ENCODE results near the gene IQCH.

The IQCH gene

GRCh38 chr15:67421105-67421504, 166.5 kb downstream of the IQCH start:
- TF ChIP-seq CTCF (IDR thresholded peaks at IDR 0.05), result no peak

- no peak for TF ChIP-seq CTCF (IDR thresholded peaks at IDR 0.05)
Measured at GRCh38 chr15:67422296-67422695, 167.7 kb downstream of the IQCH start.

GRCh38 chr15:67433495-67434099, 179.0 kb downstream of the IQCH start:
- TF ChIP-seq CTCF (IDR thresholded peaks at IDR 0.05), result peak; percentile 77

- TF ChIP-seq CTCF (IDR thresholded peaks at IDR 0.05), result no peak
Measured at GRCh38 chr15:67444100-67444499, 189.5 kb downstream of the IQCH start.

GRCh38 chr15:67446449-67446848, 191.9 kb downstream of the IQCH start:
- no peak for TF ChIP-seq CTCF (IDR thresholded peaks at IDR 0.05)

GRCh38 chr15:67456677-67457529, 202.3 kb downstream of the IQCH start:
- peak; percentile 83 for TF ChIP-seq CTCF (IDR thresholded peaks at IDR 0.05)

- TF ChIP-seq CTCF (IDR thresholded peaks at IDR 0.05), result no peak
Measured at GRCh38 chr15:67458331-67459029, 203.9 kb downstream of the IQCH start.
